Measurements from ENCODE around the gene TCAP.

TCAP gene

DNA sequence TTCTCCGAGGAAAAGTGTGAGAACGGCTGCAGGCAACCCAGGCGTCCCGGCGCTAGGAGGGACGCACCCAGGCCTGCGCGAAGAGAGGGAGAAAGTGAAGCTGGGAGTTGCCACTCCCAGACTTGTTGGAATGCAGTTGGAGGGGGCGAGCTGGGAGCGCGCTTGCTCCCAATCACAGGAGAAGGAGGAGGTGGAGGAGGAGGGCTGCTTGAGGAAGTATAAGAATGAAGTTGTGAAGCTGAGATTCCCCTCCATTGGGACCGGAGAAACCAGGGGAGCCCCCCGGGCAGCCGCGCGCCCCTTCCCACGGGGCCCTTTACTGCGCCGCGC, 34.6 kb downstream of the TCAP start, which contains the start of gene ERBB2:
Gene ERBB2, plus strand, starts transcription at position 247 of the 330 bp plus-strand sequence. CDS start 175 bp downstream, outside the sequence.
- peak; percentile 44 for DNase-seq (ENCODE audit: low read depth)
- H3K4me3 ChIP-seq (ENCODE audit: low read length): peak within 1 kb of the TSS; percentile 71
- TF ChIP-seq, protein P1, sequence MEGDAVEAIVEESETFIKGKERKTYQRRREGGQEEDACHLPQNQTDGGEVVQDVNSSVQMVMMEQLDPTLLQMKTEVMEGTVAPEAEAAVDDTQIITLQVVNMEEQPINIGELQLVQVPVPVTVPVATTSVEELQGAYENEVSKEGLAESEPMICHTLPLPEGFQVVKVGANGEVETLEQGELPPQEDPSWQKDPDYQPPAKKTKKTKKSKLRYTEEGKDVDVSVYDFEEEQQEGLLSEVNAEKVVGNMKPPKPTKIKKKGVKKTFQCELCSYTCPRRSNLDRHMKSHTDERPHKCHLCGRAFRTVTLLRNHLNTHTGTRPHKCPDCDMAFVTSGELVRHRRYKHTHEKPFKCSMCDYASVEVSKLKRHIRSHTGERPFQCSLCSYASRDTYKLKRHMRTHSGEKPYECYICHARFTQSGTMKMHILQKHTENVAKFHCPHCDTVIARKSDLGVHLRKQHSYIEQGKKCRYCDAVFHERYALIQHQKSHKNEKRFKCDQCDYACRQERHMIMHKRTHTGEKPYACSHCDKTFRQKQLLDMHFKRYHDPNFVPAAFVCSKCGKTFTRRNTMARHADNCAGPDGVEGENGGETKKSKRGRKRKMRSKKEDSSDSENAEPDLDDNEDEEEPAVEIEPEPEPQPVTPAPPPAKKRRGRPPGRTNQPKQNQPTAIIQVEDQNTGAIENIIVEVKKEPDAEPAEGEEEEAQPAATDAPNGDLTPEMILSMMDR (conservative IDR thresholded peaks at IDR 0.05; ENCODE audit: low read depth, low read length): no peak

DNA sequence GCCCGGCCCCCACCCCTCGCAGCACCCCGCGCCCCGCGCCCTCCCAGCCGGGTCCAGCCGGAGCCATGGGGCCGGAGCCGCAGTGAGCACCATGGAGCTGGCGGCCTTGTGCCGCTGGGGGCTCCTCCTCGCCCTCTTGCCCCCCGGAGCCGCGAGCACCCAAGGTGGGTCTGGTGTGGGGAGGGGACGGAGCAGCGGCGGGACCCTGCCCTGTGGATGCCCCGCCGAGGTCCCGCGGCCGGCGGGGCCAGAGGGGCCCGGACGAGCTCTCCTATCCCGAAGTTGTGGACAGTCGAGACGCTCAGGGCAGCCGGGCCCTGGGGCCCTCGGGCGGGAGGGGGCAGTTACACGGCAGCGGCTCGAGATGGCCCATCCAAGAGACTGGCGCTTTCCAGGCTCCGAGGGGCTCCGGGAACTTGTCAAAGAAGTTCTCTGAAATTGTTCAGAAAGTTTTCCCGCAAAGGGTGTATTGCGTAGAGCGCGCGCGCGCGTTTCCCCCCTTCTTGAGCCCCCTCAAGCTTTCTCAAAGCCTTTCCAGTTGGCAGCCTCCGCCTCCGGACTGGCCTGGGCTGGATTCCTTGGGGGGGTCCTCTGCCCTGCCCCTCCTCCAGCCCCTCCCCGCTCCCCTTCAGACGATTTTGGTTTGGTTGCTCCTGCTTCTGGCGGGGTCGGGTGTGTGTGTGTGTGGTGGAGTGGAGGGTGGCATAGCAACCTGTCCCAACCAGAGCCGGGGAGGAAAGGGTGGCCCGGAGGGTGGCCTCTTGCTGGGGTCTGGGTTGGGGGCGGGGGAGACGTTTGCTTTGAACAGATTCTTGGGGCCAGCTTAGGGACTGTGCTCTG, 35.2 kb downstream of the TCAP start:
- peak overlapping the region; percentile 71 for H3K4me3 ChIP-seq (ENCODE audit: low read length)
- no peak for DNase-seq (ENCODE audit: low read depth)
- TF ChIP-seq, protein P1 (conservative IDR thresholded peaks at IDR 0.05; ENCODE audit: low read depth, low read length): no peak

DNA sequence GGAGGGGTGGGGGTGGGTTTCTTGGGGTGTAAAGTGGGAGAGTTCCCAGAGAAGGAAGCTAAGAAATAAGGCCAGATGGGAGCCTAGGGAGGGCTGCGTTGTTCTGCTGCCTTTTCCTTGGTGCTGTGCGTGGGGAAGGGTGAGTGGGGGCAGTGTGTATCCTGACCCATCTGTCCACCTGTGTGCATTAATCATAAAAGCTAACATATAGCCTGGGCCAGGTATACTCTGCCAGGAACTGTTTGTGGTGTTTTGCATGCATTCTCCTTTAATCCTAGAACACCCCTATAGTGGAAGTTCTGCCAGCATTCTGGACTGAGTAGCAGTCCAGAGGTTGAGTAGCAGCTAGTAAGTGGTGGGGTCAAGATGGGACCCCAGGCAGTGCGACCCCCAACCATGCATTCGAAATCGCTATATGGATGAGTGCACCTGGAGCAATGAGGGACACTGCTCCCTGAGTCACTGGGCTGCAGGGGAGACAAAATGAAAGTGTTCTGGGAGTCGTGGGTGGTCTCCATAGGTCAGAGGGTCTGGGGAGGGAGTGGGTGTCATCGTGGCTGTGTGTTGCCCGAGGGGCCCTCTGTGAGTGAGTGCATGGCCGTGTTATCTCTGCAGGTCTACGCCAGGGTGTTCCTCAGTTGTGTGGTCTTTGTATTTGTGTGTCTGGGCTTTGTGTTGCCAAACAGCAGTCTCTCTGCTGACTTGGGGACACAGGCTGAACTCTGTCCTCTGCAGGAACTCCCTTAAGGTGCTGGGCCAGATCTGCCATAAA, 36.0 kb downstream of the TCAP start:
- peak overlapping the region; percentile 71 for H3K4me3 ChIP-seq (ENCODE audit: low read length)
- no peak for DNase-seq (ENCODE audit: low read depth)
- TF ChIP-seq, protein P1 (conservative IDR thresholded peaks at IDR 0.05; ENCODE audit: low read depth, low read length): no peak

GRCh38 chr17:39701784-39702422, 36.8 kb downstream of the TCAP start:
- TF ChIP-seq, protein P1 (conservative IDR thresholded peaks at IDR 0.05; ENCODE audit: low read depth, low read length): no peak
- DNase-seq (ENCODE audit: low read depth): no peak
- no peak overlapping the region for H3K4me3 ChIP-seq (ENCODE audit: low read length)

DNA sequence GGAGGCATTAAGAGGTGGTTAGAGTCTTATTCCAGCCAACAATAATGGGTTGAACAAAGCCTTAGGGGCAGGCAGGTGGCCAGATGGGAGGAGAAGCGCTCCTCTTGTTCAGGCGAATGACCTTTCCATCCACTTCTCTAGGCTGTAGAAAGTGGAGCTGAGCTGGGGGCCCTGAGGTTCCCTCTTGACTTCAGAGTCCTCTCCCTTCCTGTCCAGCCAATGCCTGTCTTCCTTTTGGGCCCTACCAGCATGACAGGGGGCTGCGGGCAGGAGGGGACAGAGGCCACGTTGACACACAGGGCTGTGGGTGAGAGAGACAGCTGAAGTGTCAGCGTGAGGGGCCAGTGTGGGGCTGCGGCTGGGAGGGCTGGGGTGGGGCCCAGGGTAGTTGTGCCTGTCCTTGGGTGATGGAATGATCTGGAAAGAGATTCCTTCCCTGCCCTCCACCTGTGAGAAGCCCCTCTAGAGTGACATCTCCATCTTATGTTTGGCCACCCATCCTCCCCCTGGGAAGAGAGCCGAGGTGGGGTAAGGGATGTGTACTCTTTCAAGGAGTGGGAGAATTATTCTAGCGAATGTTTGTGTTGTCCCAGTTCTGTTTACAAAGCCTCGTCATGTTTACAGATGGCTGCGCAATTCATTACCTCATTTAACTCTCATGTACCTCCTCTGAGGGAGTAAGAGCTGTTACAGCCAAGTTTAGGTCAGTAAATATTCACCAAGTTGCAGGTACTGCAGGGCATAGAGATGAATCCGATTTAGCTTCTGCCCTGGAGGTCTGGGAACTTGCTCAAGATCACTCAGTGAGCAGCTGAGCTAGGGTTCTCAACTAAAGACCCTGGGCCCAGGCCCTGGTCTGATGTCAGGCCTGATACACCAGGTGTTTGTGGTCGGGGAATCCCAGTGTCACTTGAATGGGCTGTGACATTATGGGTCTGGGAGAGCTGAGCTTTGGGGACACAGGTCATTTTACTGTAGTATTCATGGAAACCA, 38.0 kb downstream of the TCAP start:
- TF ChIP-seq, protein P1 (conservative IDR thresholded peaks at IDR 0.05; ENCODE audit: low read depth, low read length): no peak
- no peak overlapping the region for H3K4me3 ChIP-seq (ENCODE audit: low read length)
- no peak for DNase-seq (ENCODE audit: low read depth)

- no peak for DNase-seq (ENCODE audit: low read depth)
- H3K4me3 ChIP-seq (ENCODE audit: low read length): no peak overlapping the region
- TF ChIP-seq, protein P1 (conservative IDR thresholded peaks at IDR 0.05; ENCODE audit: low read depth, low read length): no peak
Measured at GRCh38 chr17:39703913-39704312, 38.8 kb downstream of the TCAP start.
